HEK293T (cell line): Measurements from ENCODE around the gene KIF25.

Experiments
- ELF4 ChIP-seq: fragments of 450-650 bp; IDR thresholded peaks from 2 replicates; pipeline ENCODE4 v1.6.1; 2017; ENCODE audit warnings: antibody characterized with exemption
- SP1 ChIP-seq: fragments of 450-650 bp; IDR thresholded peaks from 2 replicates; pipeline ENCODE4 v1.6.1; 2017

GRCh38 chr6:168062346-168063289, 65.1 kb downstream of the KIF25 start:
- TF ChIP-seq ELF4, result no peak
- TF ChIP-seq SP1, result no peak
